Fibroblast of gingiva (primary cell): Measurements from ENCODE around the gene TRMT6.
A peak's percentile ranks its signal among the peaks of the same experiment; 100 is the strongest.

Source experiments
- DNase-seq: peaks from one replicate; pipeline ENCODE4 v3.0.0-alpha.2; 2011; ENCODE audit warnings: low read depth

TRMT6 gene

DNA sequence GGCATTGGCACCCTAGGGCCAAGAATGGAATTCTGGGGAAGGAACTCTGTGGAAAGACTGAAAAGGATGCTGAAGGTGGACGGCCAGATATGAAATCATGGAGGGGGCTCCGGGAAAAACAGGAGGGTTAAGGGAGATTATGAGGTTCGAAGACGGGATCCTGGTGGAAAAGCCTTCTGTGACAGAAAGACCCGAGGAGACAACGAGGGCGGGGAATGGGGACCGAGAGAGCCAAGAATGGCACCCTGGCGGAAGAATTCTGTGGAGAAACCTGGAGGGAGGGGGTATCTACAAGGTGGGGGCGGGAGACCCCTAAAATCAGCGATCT is 426 bp downstream of the TRMT6 start:
- DNase-seq: no peak

GRCh38 chr20:5947276-5947675 is 3.1 kb downstream of the TRMT6 start:
- peak; percentile 36 for DNase-seq

- DNase-seq: peak; percentile 43
Observed at GRCh38 chr20:5945963-5946362, 4.4 kb downstream of the TRMT6 start.

DNA sequence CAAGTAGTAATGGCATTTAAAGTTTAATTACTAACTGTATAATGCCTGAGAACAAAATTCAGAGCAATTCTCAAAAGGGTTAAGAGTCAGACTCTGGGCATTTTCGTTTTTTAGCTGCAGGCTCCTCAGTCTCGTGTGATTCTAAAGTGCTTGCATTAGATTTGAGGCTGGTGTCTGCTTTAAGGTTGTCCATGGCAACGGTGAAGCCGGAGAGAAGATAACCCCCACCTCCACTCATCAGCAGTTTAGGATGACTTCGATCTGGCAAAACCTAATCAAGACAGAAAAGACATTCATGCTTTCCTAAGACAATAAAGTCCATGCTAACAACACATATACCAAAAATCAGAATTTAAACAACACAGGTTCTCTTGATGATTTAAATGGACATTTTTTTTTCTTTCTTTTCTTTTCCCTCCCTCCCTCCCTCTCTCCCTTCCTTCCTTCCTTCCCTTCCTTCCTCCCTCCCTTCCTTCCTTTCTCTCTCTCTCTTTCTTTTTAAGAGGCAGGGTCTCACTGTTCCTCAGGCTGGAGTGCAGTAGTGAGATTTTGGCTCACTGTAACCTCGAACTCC is 11.8 kb downstream of the TRMT6 start:
- no peak for DNase-seq

DNA sequence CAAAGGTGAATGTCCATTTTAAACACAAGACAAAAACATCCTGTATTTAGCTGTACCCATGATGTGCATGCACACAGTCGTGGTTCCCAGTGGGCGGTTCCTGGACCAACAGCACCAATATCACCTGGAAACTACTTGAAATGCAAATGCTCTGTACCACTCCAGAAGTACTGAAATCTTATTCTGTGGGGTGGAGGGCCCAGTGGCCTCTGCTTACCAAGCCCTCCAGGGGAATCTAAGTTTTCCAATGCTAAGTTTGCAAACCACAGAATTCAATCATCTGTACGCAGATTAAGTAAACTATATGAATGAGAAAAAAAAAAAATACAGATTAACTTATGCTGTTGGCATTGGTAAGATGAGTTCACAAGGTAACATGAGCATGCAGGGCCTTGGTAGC is 14.1 kb downstream of the TRMT6 start:
- no peak for DNase-seq

DNA sequence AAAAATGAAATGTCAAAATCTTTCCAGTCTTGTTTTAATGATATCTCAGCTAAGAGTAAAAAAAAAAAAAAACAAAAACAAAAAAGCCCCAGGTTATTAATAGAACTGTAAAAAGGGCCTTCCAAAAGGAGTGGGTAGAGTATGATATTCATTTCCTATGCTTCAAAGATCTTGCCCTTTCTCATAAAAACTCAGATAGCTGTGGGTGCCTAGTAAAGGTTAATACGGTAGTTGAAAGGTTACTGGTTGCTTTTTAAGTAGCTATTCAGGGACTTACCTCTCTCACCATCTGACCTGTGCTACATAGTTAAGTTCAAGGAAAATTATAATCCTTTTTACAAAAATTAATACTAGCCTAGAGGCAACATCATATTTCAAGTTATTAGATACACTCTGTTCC is 14.9 kb downstream of the TRMT6 start:
- DNase-seq: no peak

DNA sequence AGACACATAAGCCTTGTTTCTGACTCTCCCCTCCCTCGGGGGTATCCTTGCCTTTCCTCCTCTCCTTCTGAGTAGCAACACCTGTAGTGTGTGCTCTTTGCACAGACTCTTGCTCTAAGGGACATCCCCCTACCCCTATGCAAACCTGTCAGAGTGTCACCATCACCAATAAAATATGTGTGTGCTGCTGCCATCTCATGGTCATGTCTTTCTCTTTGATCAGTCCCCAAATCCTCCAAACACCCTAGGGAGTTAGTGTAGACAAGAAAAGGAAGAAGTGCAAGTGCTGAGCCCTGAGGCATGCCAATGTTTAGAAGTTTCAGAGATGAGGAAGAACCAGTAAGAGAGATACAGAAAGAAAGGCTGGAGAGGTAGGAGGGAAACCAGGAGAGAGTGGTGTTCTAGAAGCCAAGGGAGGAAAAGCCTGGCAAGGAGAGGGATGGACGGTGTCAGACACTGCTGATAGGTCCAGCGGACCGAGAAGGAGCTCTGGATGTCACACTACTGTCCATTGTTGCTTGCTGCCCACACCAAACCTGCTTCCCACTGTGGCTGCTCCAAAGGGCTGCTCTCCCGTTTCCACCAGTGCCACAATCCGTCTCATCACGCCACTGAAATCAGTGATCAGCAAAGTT is 16.4 kb downstream of the TRMT6 start:
- DNase-seq: no peak

DNA sequence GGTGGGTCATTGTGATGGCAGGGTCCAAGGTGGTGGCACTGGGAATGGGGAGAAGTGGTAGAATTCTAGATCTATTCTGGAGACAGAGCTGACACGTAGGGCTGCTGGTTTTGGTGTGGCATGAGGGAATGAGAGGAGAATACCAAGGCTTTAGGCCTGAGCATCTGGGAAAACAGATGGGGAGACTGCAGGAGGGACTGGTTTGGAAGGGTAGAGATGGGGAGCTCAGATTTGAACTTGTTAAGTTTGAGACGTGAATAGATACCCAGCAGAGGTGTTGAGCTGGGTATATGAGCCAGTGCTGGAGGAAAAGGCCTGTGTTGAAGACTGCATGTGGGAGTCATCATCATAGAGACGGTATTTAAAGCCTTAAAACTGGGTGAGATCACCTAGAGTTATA is 17.5 kb downstream of the TRMT6 start:
- no peak for DNase-seq

GRCh38 chr20:5931411-5931810 is 18.9 kb downstream of the TRMT6 start:
- no peak for DNase-seq

- DNase-seq: no peak
Observed at GRCh38 chr20:5928836-5929715, 21.3 kb downstream of the TRMT6 start.

- no peak for DNase-seq
Observed at GRCh38 chr20:5927749-5928462, 22.4 kb downstream of the TRMT6 start.

GRCh38 chr20:5925551-5925950 is 24.8 kb downstream of the TRMT6 start:
- DNase-seq: no peak

DNA sequence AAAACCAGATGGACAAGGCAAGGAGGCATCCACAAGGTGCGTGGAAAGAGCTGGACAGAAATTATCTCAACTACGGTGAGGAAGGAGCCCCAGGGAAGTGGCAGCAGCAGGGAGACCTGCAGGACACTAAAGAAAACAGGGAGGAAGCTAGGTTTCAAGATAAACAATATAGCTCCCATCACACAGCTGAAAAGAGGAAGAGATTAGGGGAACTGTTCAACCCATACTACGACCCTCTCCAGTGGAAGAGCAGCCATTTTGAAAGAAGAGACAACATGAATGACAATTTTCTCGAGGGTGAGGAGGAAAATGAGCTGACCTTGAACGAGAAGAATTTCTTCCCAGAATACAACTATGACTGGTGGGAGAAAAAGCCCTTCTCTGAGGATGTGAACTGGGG is 26.8 kb downstream of the TRMT6 start:
- DNase-seq: no peak

DNA sequence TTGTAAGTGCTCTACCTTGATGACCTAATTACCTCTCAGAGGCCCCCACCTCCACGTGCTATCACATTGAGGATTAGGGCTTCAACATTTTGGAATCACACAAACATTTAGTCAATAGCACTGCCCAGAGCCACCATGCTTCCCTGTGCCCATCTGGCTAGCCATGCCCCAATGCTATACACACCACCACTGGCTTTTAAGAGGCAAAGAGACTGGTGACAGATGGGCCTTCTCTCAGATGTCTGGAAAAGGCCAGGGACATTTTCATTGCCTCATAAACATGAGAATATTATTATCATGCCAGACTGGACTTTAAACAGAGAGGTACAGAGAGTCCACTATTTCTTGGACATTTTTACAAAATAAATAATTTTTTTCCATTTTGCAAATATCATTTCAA is 29.8 kb downstream of the TRMT6 start:
- no peak for DNase-seq

GRCh38 chr20:5919626-5920544 is 30.4 kb downstream of the TRMT6 start:
- no peak for DNase-seq

DNA sequence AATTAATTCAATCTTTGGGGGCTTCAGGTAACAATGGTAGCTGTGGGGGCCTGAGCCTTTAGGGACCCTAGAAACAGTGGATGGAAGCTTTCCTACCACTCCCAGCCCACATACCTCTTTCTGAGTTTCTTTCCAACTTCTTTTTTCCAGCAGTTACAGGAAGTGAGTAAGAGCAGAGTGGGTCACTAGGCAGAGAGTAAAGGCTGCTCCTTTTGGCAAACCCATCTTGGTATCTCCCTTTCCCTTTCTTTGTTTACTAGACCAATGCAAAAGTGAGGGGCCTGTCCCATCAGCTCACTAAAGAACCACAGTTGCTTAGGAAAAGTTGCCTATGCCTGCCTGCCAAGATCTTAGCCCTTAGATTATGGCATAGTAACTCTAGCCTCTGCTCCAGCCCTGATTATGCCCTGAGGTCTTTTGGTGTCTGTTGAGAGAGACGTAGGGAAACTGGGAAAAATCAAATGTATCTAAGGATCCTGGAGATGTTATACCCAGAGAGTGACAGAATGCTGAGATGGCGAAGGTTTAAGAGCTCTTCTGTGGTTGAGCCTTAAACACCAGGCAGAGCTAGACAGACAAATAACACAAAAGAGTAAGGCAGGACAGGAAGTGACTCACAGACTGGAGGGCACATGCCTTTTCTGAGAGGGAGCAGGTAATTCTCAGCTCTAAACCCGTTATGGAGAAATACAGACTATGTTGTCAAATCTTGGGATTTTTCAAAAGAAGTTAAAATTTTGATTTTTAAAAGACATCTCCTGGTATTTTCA is 31.3 kb downstream of the TRMT6 start:
- DNase-seq: no peak

DNA sequence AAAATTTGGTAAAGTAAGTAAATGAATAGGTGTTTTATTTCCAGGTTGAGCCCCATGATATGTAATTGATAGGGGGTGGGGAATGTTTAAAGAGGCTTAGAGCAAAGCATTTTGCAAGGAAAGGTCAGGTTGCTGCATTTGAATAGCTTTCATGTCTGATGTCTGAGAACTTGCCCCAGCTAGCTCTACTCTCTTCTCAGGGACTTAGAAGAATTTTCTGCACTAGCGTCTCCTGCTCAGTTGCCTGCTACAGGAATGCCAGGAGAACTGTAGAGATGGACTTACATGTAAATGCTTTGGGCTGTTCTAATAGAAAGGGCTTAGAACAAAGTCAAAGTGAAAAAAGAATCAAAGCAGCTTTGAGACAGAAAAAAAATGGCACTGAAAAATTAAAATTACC is 35.5 kb downstream of the TRMT6 start:
- DNase-seq: no peak

DNA sequence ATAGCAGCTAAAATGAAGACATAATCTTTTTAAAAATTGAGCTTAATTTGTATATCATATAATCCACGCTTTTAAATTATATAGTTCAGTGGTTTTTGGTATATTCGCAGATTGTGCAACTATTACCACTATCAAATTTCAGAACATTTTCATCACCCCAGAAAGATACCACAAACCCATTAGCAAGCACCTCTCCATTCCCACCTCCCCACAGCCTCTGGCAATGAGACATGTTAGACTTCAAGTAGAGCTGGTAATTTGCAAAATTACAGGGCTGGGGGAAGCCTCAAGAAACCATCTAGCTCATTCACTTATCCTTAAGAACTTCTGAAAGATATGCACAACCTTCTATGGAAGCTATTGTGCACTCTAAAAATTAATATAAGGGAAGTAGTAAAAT is 37.2 kb downstream of the TRMT6 start:
- no peak for DNase-seq

- no peak for DNase-seq
Observed at GRCh38 chr20:5910186-5910585, 40.1 kb downstream of the TRMT6 start.

DNA sequence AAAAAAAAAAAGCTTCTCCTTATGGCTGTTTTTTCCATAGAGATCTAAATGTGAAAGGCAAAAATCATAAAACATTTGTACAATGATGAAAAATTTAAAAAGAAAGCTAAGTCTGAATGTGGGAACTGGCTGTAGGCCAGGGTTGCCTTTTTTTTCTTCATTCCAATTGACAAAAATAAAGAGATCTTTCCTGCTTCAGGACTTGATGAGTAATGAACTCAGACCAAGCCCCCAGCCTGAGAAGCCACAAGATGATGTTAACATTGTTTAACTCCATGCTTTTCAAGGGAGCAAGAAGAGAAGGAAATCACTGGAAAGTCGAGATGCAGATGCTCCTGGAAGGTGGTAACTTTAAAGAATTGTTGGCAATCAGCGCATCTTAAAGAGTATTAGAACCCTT is 41.4 kb downstream of the TRMT6 start:
- no peak for DNase-seq

- DNase-seq: no peak
Observed at GRCh38 chr20:5900908-5901307, 49.4 kb downstream of the TRMT6 start.
